GM23338 (cell line): ENCODE measurements around the gene IMMP2L. TPM values are rescaled to one million over a fixed set of nuclear protein-coding genes. Genes with fewer than 3 reads are reported as not detected.

Experiments
- ATAC-seq: fragments of 200-7000 bp; cut with Tn5 transposase; 3 replicates; pipeline ENCODE4 v1.9.1; 2020
- DNase-seq: peaks from one replicate; pipeline ENCODE4 v3.0.0-alpha.2; 2015; ENCODE audit warnings: low spot score
- H2AFZ ChIP-seq: fragments of 200-600 bp; sonication (generic); 2 replicates; pipeline ENCODE4 v1.8.0; 2016; ENCODE audit warnings: antibody characterized with exemption, mild to moderate bottlenecking, moderate library complexity
- H3F3A ChIP-seq: fragments of 200-600 bp; sonication (generic); replicated peaks from 2 replicates; pipeline ENCODE4 v1.8.0; 2017; ENCODE audit warnings: antibody characterized with exemption, mixed run types, low read depth
- H3K27ac ChIP-seq: fragments of 200-600 bp; sonication (generic); 2 replicates; pipeline ENCODE4 v1.6.1; 2016; ENCODE audit warnings: low read depth
- H3K27me3 ChIP-seq: fragments of 200-600 bp; sonication (generic); 2 replicates; pipeline ENCODE4 v1.8.0; 2016; ENCODE audit warnings: mild to moderate bottlenecking, mixed run types, moderate library complexity; ENCODE audit not compliant: insufficient read depth
- H3K36me3 ChIP-seq: fragments of 200-600 bp; sonication (generic); 2 replicates; pipeline ENCODE4 v1.8.0; 2016; ENCODE audit warnings: mild to moderate bottlenecking; ENCODE audit not compliant: insufficient read depth
- H3K4me1 ChIP-seq: fragments of 200-600 bp; sonication (generic); 2 replicates; pipeline ENCODE4 v1.8.0; 2016; ENCODE audit warnings: mild to moderate bottlenecking, moderate library complexity; ENCODE audit not compliant: insufficient read depth
- H3K4me2 ChIP-seq: fragments of 200-600 bp; sonication (generic); 2 replicates; pipeline ENCODE4 v1.7.1; 2017; ENCODE audit warnings: mixed run types
- H3K4me3 ChIP-seq: fragments of 200-600 bp; sonication (generic); 2 replicates; pipeline ENCODE4 v1.6.1; 2016; ENCODE audit warnings: mixed run types
- H3K79me2 ChIP-seq: fragments of 200-600 bp; sonication (generic); replicated peaks from 2 replicates; pipeline ENCODE4 v1.8.0; 2017; ENCODE audit warnings: mild to moderate bottlenecking; ENCODE audit not compliant: insufficient read depth
- H3K9me2 ChIP-seq: fragments of 200-600 bp; sonication (generic); 2 replicates; pipeline ENCODE4 v1.8.0; 2017; ENCODE audit not compliant: insufficient read depth
- H4K20me1 ChIP-seq: fragments of 200-600 bp; sonication (generic); replicated peaks from 2 replicates; pipeline ENCODE4 v1.8.0; 2017; ENCODE audit warnings: mild to moderate bottlenecking; ENCODE audit not compliant: insufficient read depth
- H3K27ac Mint-ChIP-seq: 2 replicates; pipeline ENCODE4 v1.8.0; 2020; ENCODE audit warnings: inconsistent platforms, mild to moderate bottlenecking, moderate library complexity, mixed read lengths
- H3K27me3 Mint-ChIP-seq: 3 replicates; pipeline ENCODE4 v1.8.0; 2022; ENCODE audit warnings: low read depth, mild to moderate bottlenecking, moderate library complexity, mixed read lengths, inconsistent platforms; ENCODE audit not compliant: insufficient read depth, poor library complexity
- H3K36me3 Mint-ChIP-seq: 3 replicates; pipeline ENCODE4 v1.8.0; 2021; ENCODE audit warnings: low read depth, mild to moderate bottlenecking, inconsistent platforms, moderate library complexity, mixed read lengths
- H3K4me1 Mint-ChIP-seq: 3 replicates; pipeline ENCODE4 v1.8.0; 2020; ENCODE audit warnings: mild to moderate bottlenecking, inconsistent platforms, mixed read lengths
- H3K4me3 Mint-ChIP-seq: 3 replicates; pipeline ENCODE4 v1.8.0; 2021; ENCODE audit warnings: moderate library complexity, mild to moderate bottlenecking, inconsistent platforms, mixed read lengths
- H3K9me3 Mint-ChIP-seq: 3 replicates; pipeline ENCODE4 v1.8.0; 2020; ENCODE audit warnings: moderate library complexity, mild to moderate bottlenecking, inconsistent platforms, mixed read lengths
- EZH2phosphoT487 ChIP-seq: fragments of 200-600 bp; sonication (generic); IDR thresholded peaks from one replicate; pipeline ENCODE4 v1.8.1; 2018; ENCODE audit warnings: antibody characterized with exemption; ENCODE audit not compliant: unreplicated experiment
- JUNB ChIP-seq: IDR thresholded peaks from one replicate; pipeline ENCODE4 v1.6.1; 2016; ENCODE audit warnings: antibody characterized with exemption; ENCODE audit not compliant: unreplicated experiment
- polyA plus RNA-seq: library from polyadenylated mRNA; unstranded; fragments of >200 nt; fragmentation: Nextera tagmentation; extraction: Ambion mirVana; gene quantifications from 2 replicates; pipeline ENCODE4 v1.2.1, GENCODE V29; 2016
- total RNA-seq: library from RNA; depleted of rRNA; stranded (reverse); fragments of >200 nt; shearing (Covaris generic); gene quantifications from 2 replicates; pipeline ENCODE4 v1.2.3, GENCODE V29; 2014
- TF ChIP-seq, protein P1 (sequence below): IDR thresholded peaks from one replicate; pipeline ENCODE4 v1.6.1; 2018; ENCODE audit warnings: antibody characterized with exemption; ENCODE audit not compliant: unreplicated experiment
- TF ChIP-seq, protein P2 (sequence below), 2 experiments: fragments of 200-600 bp in 1 of 2; sonication (generic) in 1 of 2; conservative IDR thresholded peaks; 2 replicates each; pipeline versions ENCODE4 v1.5.1 to v1.6.1; 2016 to 2017; ENCODE audit warnings: antibody characterized with exemption in 2 of 2, low read depth in 2 of 2, mild to moderate bottlenecking in 2 of 2, moderate library complexity in 1 of 2
- TF ChIP-seq, protein P3 (sequence below): fragments of 250-450 bp; sonication (Bioruptor Pico); IDR thresholded peaks from 2 replicates; pipeline ENCODE4 v1.5.0; 2020; ENCODE audit warnings: mild to moderate bottlenecking, moderate library complexity

The IMMP2L gene
- total and polyA plus RNA-seq, 2 experiments from 2014 or later: 7.3 to 14.0 TPM

DNA sequence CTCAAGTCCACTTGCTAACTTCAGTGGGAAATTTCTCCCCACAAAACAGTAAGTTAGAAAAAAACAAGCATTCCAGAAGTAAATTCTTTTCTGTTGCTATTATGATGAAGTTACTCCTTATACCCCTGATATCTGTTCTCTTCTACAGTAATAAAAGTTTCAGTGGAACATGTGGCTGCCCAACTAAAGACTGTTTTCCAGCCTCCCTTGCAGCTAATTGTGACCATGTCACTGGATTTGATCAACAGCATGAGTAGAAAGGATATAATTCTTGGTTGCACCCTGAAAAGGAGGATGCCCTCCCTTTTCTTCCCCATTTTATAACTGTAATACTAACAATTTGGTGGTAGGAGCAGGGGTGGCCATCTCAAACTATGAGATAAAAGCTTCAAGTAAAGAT is 40.6 kb downstream of the IMMP2L start:
- ATAC-seq: no peak
- no peak overlapping the region for H3K27ac Mint-ChIP-seq

DNA sequence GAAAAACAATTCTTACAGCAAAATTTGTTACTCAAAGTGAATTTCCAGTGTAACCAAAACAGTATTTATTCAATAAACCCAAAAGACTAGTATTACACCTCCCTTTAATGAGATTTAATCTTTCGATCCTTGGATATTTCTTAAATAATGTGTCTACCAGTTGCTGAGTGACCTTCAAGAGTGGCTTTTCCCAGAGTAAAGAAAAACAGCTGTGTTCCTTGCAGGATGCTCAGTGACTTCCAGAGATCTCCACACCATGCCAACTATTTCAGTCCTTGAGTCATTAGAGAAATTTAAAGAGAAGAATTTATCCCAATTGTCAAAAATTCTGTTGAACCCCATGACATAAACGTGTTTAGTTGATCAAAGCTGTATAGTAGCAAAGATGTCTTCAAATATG is 44.0 kb downstream of the IMMP2L start:
- H3K4me3 Mint-ChIP-seq: no peak overlapping the region

More for the DNA sequence above, 40.6 kb downstream of the IMMP2L start:
- no peak for DNase-seq
- Histone ChIP-seq H3F3A (no peaks in the 10 kb centered on the region), H3K79me2 (no peaks in the 10 kb centered on the region), H3K9me2 (peaks cover 8% of the 10 kb centered on the region; the same call in 1 of the 2 replicates), H2AFZ (no peak overlapping the region), H3K4me2 (no peak overlapping the region), H3K27me3 (no peaks in the 10 kb centered on the region), H3K36me3 (no peaks in the 10 kb centered on the region), H4K20me1 (no peaks in the 10 kb centered on the region), H3K27ac (no peak overlapping the region), H3K4me1 (no peaks in the 10 kb centered on the region), H3K4me3 (no peak overlapping the region)
- Mint-ChIP-seq H3K27me3 (no peaks in the 10 kb centered on the region), H3K4me3 (no peak overlapping the region), H3K9me3 (no peaks in the 10 kb centered on the region; the same call in 2 of the 3 replicates), H3K36me3 (peaks cover 6% of the 10 kb centered on the region; the same call in 1 of the 3 replicates), H3K4me1 (peaks cover 2% of the 10 kb centered on the region; the same call in 1 of the 3 replicates)
- TF ChIP-seq, protein P1, sequence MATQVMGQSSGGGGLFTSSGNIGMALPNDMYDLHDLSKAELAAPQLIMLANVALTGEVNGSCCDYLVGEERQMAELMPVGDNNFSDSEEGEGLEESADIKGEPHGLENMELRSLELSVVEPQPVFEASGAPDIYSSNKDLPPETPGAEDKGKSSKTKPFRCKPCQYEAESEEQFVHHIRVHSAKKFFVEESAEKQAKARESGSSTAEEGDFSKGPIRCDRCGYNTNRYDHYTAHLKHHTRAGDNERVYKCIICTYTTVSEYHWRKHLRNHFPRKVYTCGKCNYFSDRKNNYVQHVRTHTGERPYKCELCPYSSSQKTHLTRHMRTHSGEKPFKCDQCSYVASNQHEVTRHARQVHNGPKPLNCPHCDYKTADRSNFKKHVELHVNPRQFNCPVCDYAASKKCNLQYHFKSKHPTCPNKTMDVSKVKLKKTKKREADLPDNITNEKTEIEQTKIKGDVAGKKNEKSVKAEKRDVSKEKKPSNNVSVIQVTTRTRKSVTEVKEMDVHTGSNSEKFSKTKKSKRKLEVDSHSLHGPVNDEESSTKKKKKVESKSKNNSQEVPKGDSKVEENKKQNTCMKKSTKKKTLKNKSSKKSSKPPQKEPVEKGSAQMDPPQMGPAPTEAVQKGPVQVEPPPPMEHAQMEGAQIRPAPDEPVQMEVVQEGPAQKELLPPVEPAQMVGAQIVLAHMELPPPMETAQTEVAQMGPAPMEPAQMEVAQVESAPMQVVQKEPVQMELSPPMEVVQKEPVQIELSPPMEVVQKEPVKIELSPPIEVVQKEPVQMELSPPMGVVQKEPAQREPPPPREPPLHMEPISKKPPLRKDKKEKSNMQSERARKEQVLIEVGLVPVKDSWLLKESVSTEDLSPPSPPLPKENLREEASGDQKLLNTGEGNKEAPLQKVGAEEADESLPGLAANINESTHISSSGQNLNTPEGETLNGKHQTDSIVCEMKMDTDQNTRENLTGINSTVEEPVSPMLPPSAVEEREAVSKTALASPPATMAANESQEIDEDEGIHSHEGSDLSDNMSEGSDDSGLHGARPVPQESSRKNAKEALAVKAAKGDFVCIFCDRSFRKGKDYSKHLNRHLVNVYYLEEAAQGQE: no peak
- no peak for TF ChIP-seq EZH2phosphoT487

More for the DNA sequence above, 44.0 kb downstream of the IMMP2L start:
- ATAC-seq (no peak), DNase-seq (no peak)
- H3K4me1 ChIP-seq: no peaks in the 10 kb centered on the region
- no peaks in the 10 kb centered on the region for H3K36me3 ChIP-seq
- Mint-ChIP-seq H3K36me3 (peaks cover 6% of the 10 kb centered on the region; the same call in 1 of the 3 replicates), H3K4me1 (no peaks in the 10 kb centered on the region), H3K9me3 (no peaks in the 10 kb centered on the region; the same call in 2 of the 3 replicates), H3K27me3 (no peaks in the 10 kb centered on the region), H3K27ac (no peak overlapping the region)
- no peak overlapping the region for H3K27ac ChIP-seq
- no peak overlapping the region for H2AFZ ChIP-seq
- no peak for TF ChIP-seq EZH2phosphoT487
- no peak for TF ChIP-seq JUNB
- TF ChIP-seq, protein P2, sequence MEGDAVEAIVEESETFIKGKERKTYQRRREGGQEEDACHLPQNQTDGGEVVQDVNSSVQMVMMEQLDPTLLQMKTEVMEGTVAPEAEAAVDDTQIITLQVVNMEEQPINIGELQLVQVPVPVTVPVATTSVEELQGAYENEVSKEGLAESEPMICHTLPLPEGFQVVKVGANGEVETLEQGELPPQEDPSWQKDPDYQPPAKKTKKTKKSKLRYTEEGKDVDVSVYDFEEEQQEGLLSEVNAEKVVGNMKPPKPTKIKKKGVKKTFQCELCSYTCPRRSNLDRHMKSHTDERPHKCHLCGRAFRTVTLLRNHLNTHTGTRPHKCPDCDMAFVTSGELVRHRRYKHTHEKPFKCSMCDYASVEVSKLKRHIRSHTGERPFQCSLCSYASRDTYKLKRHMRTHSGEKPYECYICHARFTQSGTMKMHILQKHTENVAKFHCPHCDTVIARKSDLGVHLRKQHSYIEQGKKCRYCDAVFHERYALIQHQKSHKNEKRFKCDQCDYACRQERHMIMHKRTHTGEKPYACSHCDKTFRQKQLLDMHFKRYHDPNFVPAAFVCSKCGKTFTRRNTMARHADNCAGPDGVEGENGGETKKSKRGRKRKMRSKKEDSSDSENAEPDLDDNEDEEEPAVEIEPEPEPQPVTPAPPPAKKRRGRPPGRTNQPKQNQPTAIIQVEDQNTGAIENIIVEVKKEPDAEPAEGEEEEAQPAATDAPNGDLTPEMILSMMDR (conservative IDR thresholded peaks at IDR 0.05; ENCODE audit: low read depth in 2 of 2): no peak
- TF ChIP-seq, protein P3, sequence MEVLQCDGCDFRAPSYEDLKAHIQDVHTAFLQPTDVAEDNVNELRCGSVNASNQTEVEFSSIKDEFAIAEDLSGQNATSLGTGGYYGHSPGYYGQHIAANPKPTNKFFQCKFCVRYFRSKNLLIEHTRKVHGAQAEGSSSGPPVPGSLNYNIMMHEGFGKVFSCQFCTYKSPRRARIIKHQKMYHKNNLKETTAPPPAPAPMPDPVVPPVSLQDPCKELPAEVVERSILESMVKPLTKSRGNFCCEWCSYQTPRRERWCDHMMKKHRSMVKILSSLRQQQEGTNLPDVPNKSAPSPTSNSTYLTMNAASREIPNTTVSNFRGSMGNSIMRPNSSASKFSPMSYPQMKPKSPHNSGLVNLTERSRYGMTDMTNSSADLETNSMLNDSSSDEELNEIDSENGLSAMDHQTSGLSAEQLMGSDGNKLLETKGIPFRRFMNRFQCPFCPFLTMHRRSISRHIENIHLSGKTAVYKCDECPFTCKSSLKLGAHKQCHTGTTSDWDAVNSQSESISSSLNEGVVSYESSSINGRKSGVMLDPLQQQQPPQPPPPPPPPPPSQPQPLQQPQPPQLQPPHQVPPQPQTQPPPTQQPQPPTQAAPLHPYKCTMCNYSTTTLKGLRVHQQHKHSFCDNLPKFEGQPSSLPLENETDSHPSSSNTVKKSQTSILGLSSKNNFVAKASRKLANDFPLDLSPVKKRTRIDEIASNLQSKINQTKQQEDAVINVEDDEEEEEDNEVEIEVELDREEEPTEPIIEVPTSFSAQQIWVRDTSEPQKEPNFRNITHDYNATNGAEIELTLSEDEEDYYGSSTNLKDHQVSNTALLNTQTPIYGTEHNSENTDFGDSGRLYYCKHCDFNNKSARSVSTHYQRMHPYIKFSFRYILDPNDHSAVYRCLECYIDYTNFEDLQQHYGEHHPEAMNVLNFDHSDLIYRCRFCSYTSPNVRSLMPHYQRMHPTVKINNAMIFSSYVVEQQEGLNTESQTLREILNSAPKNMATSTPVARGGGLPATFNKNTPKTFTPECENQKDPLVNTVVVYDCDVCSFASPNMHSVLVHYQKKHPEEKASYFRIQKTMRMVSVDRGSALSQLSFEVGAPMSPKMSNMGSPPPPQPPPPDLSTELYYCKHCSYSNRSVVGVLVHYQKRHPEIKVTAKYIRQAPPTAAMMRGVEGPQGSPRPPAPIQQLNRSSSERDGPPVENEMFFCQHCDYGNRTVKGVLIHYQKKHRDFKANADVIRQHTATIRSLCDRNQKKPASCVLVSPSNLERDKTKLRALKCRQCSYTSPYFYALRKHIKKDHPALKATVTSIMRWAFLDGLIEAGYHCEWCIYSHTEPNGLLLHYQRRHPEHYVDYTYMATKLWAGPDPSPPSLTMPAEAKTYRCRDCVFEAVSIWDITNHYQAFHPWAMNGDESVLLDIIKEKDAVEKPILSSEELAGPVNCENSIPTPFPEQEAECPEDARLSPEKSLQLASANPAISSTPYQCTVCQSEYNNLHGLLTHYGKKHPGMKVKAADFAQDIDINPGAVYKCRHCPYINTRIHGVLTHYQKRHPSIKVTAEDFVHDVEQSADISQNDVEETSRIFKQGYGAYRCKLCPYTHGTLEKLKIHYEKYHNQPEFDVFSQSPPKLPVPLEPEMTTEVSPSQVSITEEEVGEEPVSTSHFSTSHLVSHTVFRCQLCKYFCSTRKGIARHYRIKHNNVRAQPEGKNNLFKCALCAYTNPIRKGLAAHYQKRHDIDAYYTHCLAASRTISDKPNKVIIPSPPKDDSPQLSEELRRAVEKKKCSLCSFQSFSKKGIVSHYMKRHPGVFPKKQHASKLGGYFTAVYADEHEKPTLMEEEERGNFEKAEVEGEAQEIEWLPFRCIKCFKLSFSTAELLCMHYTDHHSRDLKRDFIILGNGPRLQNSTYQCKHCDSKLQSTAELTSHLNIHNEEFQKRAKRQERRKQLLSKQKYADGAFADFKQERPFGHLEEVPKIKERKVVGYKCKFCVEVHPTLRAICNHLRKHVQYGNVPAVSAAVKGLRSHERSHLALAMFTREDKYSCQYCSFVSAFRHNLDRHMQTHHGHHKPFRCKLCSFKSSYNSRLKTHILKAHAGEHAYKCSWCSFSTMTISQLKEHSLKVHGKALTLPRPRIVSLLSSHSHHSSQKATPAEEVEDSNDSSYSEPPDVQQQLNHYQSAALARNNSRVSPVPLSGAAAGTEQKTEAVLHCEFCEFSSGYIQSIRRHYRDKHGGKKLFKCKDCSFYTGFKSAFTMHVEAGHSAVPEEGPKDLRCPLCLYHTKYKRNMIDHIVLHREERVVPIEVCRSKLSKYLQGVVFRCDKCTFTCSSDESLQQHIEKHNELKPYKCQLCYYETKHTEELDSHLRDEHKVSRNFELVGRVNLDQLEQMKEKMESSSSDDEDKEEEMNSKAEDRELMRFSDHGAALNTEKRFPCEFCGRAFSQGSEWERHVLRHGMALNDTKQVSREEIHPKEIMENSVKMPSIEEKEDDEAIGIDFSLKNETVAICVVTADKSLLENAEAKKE (CRISPR knock-in tag): no peak
- no peaks in the 10 kb centered on the region for H3K79me2 ChIP-seq
- no peaks in the 10 kb centered on the region for H3F3A ChIP-seq
- H3K4me3 ChIP-seq: no peak overlapping the region
- no peaks in the 10 kb centered on the region for H3K27me3 ChIP-seq
- no peaks in the 10 kb centered on the region for H4K20me1 ChIP-seq
- no peak overlapping the region for H3K4me2 ChIP-seq
- H3K9me2 ChIP-seq: no peaks in the 10 kb centered on the region
